HEK293 (cell line): ENCODE results near the gene VAMP5.

Experiments
- PATZ1 ChIP-seq: fragments of 450-650 bp; formaldehyde crosslinking; IDR thresholded peaks from 2 replicates; pipeline ENCODE4 v1.5.1; 2016; ENCODE audit warnings: missing biosample characterization, missing genetic modification characterization
- PBX3 ChIP-seq: sonication (generic); formaldehyde crosslinking; IDR thresholded peaks from 2 replicates; pipeline ENCODE4 v1.8.1; 2022; ENCODE audit warnings: mild to moderate bottlenecking, moderate library complexity, missing genetic modification reagents
- PRDM10 ChIP-seq: fragments of 450-650 bp; formaldehyde crosslinking; IDR thresholded peaks from 2 replicates; pipeline ENCODE4 v1.5.1; 2016; ENCODE audit warnings: missing biosample characterization, missing genetic modification characterization
- SP3 ChIP-seq: fragments of 450-650 bp; formaldehyde crosslinking; IDR thresholded peaks from 2 replicates; pipeline ENCODE4 v1.5.1; 2016; ENCODE audit warnings: missing biosample characterization, missing genetic modification characterization
- TCF7L2 ChIP-seq: IDR thresholded peaks from 2 replicates; pipeline ENCODE4 v1.6.1; 2011; ENCODE audit warnings: low read depth, mild to moderate bottlenecking, inconsistent platforms, low read length, moderate library complexity, borderline replicate concordance
- YY2 ChIP-seq: fragments of 450-650 bp; formaldehyde crosslinking; IDR thresholded peaks from 2 replicates; pipeline ENCODE4 v1.5.1; 2016; ENCODE audit warnings: missing biosample characterization, missing genetic modification characterization
- ZBTB10 ChIP-seq: fragments of 450-650 bp; formaldehyde crosslinking; IDR thresholded peaks from 2 replicates; pipeline ENCODE4 v1.5.1; 2016; ENCODE audit warnings: missing biosample characterization, missing genetic modification characterization
- ZBTB48 ChIP-seq: fragments of 450-650 bp; formaldehyde crosslinking; IDR thresholded peaks from 2 replicates; pipeline ENCODE4 v1.5.1; 2016; ENCODE audit warnings: missing biosample characterization, missing genetic modification characterization
- ZNF138 ChIP-seq: fragments of 450-650 bp; formaldehyde crosslinking; IDR thresholded peaks from 2 replicates; pipeline ENCODE4 v1.5.1; 2016; ENCODE audit warnings: missing biosample characterization, missing genetic modification characterization, borderline replicate concordance
- ZNF146 ChIP-seq: fragments of 450-650 bp; formaldehyde crosslinking; IDR thresholded peaks from 2 replicates; pipeline ENCODE4 v1.5.1; 2016; ENCODE audit warnings: missing biosample characterization, missing genetic modification characterization
- ZNF175 ChIP-seq: fragments of 450-650 bp; formaldehyde crosslinking; IDR thresholded peaks from 2 replicates; pipeline ENCODE4 v1.5.1; 2016; ENCODE audit warnings: missing biosample characterization, missing genetic modification characterization
- ZNF23 ChIP-seq: fragments of 450-650 bp; formaldehyde crosslinking; IDR thresholded peaks from 2 replicates; pipeline ENCODE4 v1.5.1; 2016; ENCODE audit warnings: missing biosample characterization, missing genetic modification characterization, borderline replicate concordance
- ZNF24 ChIP-seq: fragments of 450-650 bp; formaldehyde crosslinking; IDR thresholded peaks from 2 replicates; pipeline ENCODE4 v1.5.1; 2016; ENCODE audit warnings: missing biosample characterization, missing genetic modification characterization
- ZNF362 ChIP-seq: fragments of 450-650 bp; formaldehyde crosslinking; IDR thresholded peaks from 2 replicates; pipeline ENCODE4 v1.5.1; 2016; ENCODE audit warnings: missing biosample characterization, missing genetic modification characterization
- ZNF510 ChIP-seq: fragments of 450-650 bp; formaldehyde crosslinking; IDR thresholded peaks from 2 replicates; pipeline ENCODE4 v1.5.1; 2018; ENCODE audit warnings: mild to moderate bottlenecking, missing genetic modification characterization, missing biosample characterization; ENCODE audit not compliant: insufficient replicate concordance
- ZNF596 ChIP-seq: fragments of 450-650 bp; IDR thresholded peaks from 2 replicates; pipeline ENCODE4 v1.5.0; 2018; ENCODE audit warnings: missing biosample characterization, mild to moderate bottlenecking, missing genetic modification characterization, moderate library complexity
- ZNF600 ChIP-seq: fragments of 450-650 bp; formaldehyde crosslinking; IDR thresholded peaks from 2 replicates; pipeline ENCODE4 v1.5.1; 2016; ENCODE audit warnings: missing biosample characterization, missing genetic modification characterization
- ZNF660 ChIP-seq: fragments of 450-650 bp; IDR thresholded peaks from 2 replicates; pipeline ENCODE4 v1.5.1; 2018; ENCODE audit warnings: missing biosample characterization, mild to moderate bottlenecking, missing genetic modification characterization
- ZNF664 ChIP-seq: fragments of 450-650 bp; formaldehyde crosslinking; IDR thresholded peaks from 2 replicates; pipeline ENCODE4 v1.5.1; 2016; ENCODE audit warnings: missing biosample characterization, missing genetic modification characterization
- ZNF692 ChIP-seq: fragments of 450-650 bp; formaldehyde crosslinking; IDR thresholded peaks from 2 replicates; pipeline ENCODE4 v1.5.1; 2016; ENCODE audit warnings: missing biosample characterization, missing genetic modification characterization
- ZNF830 ChIP-seq: fragments of 450-650 bp; IDR thresholded peaks from 2 replicates; pipeline ENCODE4 v1.5.0; 2018; ENCODE audit warnings: missing biosample characterization, missing genetic modification characterization, low read depth, mild to moderate bottlenecking, moderate library complexity
- ZNF837 ChIP-seq: fragments of 450-650 bp; formaldehyde crosslinking; IDR thresholded peaks from 2 replicates; pipeline ENCODE4 v1.5.1; 2016; ENCODE audit warnings: missing biosample characterization, missing genetic modification characterization
- ZXDB ChIP-seq: fragments of 450-650 bp; formaldehyde crosslinking; IDR thresholded peaks from 2 replicates; pipeline ENCODE4 v1.5.1; 2016; ENCODE audit warnings: missing biosample characterization, missing genetic modification characterization

Gene VAMP5

GRCh38 chr2:85561280-85562212, 22.7 kb upstream of the VAMP5 start, which contains the start of gene GGCX (continued):
- TF ChIP-seq ZBTB10 (tag by site-specific recombination): peak; percentile 46; the same call in 1 of the 2 replicates
- no peak for TF ChIP-seq ZNF175 (tag by site-specific recombination)
- TF ChIP-seq ZXDB (tag by site-specific recombination): peak; percentile 98
- peak; percentile 37; the same call in 1 of the 2 replicates for TF ChIP-seq PATZ1
- TF ChIP-seq ZNF692: 0 out of 2 replicates have a peak, but pooled peaks have one; percentile 22
- TF ChIP-seq ZNF600 (tag by site-specific recombination): peak; percentile 69
- no peak for TF ChIP-seq ZNF830 (tag by site-specific recombination)
- TF ChIP-seq ZNF362 (tag by site-specific recombination): peak; percentile 98
- TF ChIP-seq ZNF837 (tag by site-specific recombination): no peak
- 0 out of 2 replicates have a peak, but pooled peaks have one; percentile 36 for TF ChIP-seq ZNF24 (tag by site-specific recombination)
- peak; percentile 84 for TF ChIP-seq PBX3 (CRISPR knock-in tag)
- TF ChIP-seq ZNF146 (tag by site-specific recombination): no peak
- TF ChIP-seq ZNF23 (tag by site-specific recombination): no peak
- no peak for TF ChIP-seq ZNF138
- TF ChIP-seq ZNF664 (tag by site-specific recombination): no peak
- TF ChIP-seq SP3 (tag by site-specific recombination): peak; percentile 91
- no peak for TF ChIP-seq ZNF596 (tag by site-specific recombination)
- 0 out of 2 replicates have a peak, but pooled peaks have one; percentile 28 for TF ChIP-seq PRDM10
- no peak for TF ChIP-seq ZNF510 (tag by site-specific recombination)
- no peak for TF ChIP-seq ZNF660 (tag by site-specific recombination)
- no peak for TF ChIP-seq TCF7L2
- 0 out of 2 replicates have a peak, but pooled peaks have one; percentile 19 for TF ChIP-seq YY2 (tag by site-specific recombination)
- peak; percentile 100 for TF ChIP-seq ZBTB48
